ENCODE data around the gene NFATC2.
A peak's percentile ranks its signal among the peaks of the same experiment; 100 is the strongest.
"Not testable (repeated sequence)": the region's sequence is repeated elsewhere in the genome, so short reads cannot be mapped to it uniquely, and the experiment has no call there.

Gene NFATC2

DNA sequence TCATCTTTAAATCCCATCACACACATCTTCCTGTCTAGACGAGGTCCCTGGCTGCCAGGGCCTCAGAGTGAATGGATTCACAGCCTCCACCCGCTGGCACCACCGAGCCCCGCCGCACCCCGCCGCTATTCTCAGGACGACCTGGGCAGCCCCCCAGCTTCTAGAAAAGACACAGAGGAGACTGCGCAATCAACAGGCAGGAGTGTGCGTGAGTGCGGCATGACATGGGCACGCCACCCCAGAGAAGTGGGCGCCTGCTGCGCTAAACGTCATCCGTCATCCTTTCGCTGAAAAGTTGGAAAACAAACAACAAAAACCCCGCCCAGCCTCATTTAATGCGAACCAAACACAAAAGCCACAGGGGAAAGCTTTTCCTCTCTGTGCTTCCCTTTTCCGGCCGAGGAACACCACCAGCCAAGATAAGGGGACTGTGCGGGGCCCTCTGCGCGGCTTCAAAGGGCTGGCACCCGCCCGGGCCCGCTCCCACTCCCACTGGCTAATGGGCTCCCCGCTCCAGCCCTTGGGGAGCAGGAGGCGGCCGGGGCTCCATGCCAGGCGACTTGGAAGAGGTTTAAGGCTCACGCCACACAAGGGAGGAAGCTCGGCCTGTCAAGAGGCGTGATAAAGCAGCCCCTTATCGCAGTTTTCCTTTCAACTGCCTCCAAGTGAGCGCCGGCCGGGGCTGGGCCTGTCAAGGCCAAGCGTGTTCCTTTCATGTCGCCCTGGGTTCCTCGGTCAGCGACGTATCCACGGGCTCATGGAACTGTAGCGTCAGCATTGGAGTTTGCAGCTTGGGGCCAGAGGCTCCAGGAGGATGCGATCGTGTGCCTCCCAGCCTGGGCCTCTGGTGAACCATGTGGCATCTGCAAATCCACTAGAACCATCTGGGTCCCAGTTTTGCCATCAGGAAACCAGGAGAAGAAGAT, 50.1 kb downstream of the NFATC2 start:
- DNase-seq: no peak

DNA sequence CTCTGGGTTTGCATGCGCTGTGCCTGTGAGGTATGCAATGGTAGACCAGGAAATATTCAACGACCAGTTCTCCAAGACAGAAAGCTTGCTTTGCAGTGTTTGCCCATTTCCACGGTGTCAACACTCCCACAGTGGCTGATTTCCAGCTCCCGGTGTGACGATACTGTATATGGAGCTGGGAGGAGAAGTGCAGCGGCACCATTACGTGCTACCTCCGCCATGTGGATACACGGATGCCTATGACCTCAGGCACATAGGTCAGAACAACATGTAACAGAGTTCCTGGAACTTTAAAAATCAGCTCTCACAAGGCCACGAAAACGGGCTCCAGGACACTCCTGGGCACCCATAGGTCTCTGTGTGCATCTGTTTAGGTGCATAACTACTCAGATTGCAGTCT, 51.1 kb downstream of the NFATC2 start:
- DNase-seq: no peak

- no peak for DNase-seq
These were observed 51.9 kb downstream of the NFATC2 start for GRCh38 chr20:51490635-51491034.

DNA sequence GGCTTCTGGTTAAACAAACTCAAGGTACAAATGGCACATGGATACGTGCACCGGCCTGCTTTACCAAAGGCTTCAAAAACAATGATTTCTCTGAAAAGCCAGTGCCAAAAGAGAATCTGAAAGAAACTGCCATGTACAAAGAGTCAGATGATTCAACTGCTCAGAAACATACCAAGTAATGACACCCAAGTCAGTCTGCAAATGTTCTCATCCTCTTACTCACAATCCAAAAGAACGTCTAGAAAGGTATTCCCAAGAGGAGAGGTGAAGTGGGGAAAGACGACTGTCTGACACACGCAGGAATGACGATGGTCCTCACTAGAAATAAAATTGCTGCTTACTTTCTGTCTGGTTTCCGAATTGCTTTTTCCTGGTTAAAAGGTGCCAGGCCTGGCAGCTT, 52.9 kb downstream of the NFATC2 start:
- no peak for DNase-seq

DNA sequence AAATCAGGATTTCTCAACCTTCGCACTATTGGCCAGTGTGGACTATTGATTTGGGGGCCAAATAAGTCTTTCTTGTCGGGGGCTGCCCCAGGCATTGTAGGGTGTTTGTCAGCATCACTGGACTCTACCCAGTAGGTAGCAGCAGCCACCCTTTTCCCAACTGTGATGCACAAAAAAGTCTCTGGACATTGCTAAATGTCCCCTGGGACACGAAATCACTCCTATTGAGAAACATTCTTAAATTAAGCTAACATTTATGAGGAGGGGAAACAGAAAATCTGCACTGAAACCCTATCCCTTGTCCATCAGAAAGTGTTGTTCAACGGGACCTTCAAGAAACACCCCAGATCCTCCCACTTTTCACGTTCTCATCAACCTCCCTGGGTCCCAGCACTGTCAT, 54.2 kb downstream of the NFATC2 start:
- DNase-seq: no peak

DNA sequence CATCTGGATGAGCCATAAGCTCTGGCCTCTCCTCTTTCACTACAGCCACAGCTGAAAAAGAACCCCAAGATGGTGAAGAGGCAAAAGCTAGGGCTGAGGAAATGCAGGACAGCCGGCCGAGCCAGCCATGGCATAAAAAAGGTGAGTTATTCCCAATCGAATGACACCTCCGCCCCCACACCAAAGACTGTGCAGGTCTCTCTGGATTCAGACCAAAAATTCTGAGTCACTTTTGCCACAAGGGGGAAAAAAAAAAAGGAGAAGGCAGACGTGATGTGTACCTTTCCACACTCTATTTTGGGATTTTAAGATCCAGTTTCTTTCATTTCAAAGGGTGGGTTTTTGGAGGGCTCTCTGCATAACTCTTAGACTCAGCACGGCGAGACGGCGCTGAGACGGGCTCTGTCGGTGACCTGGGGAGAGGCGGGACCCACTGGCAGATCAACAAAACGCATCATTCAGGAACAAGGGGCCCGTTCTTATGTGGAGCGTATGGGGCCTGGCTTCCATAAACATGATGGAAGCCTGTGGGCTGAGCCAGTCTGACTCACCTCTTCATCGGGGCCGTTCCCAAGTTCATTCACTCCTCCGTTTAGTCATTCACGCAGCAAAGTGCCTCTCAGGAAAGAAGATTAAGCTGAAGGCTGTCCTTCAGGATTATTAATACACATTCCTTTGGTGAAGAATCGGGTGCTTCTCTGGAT, 54.8 kb downstream of the NFATC2 start:
- peak; percentile 29 for DNase-seq

DNA sequence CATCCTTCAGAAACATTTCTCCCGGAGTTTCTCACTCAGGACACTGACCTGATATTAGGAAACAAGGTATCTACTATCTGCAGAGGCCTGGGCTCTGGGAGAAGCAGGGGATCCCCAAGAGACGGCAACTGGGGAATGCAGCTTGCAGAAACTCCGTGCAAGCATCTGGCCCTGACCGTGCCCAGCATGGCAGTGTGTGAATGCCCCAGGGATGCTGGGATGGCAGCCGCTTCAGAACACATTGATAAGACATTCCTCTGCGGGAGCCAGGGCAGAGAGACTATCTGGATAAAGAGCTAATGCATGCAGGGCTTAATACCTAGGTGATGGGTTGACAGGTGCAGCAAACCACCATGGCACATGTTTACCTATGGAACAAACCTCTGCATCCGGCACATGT, 55.4 kb downstream of the NFATC2 start:
- no peak for DNase-seq

- no peak for DNase-seq
These were observed 56.1 kb downstream of the NFATC2 start for GRCh38 chr20:51486197-51487005.

GRCh38 chr20:51484831-51485230, 57.7 kb downstream of the NFATC2 start:
- no peak for DNase-seq

GRCh38 chr20:51484141-51484815, 58.2 kb downstream of the NFATC2 start:
- no peak for DNase-seq

DNA sequence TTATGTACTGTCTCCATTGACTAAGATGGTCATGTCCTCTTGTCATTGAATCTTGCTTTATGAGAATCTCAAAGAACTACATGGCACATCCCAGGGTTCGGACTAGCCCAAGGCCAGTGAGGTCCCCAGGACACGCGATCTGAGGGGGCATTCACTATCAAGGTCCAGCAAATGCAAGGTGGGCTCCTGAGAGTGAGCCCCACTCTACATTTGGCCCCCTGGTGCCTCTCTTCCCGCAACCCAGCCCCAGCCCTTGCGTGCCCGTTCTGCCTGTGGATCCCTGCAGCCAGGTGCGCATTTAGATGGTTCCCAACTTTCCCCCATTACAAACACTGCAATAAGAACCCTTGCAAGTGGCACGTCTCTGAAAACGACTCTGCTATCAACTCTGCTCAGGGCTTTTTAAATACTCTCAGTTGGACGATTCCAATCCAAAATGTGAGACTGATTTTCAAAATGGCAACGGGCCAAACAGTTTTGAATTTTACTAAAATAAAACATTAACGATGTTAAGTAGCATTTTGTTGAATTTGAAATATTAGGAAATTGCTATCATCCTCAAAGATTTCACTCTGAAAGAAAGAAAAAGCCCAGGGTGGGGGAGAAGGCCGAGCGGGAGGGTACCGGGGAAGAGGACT, 59.6 kb downstream of the NFATC2 start:
- DNase-seq: no peak

- no peak for DNase-seq
These were observed 61.1 kb downstream of the NFATC2 start for GRCh38 chr20:51481341-51481914.

DNA sequence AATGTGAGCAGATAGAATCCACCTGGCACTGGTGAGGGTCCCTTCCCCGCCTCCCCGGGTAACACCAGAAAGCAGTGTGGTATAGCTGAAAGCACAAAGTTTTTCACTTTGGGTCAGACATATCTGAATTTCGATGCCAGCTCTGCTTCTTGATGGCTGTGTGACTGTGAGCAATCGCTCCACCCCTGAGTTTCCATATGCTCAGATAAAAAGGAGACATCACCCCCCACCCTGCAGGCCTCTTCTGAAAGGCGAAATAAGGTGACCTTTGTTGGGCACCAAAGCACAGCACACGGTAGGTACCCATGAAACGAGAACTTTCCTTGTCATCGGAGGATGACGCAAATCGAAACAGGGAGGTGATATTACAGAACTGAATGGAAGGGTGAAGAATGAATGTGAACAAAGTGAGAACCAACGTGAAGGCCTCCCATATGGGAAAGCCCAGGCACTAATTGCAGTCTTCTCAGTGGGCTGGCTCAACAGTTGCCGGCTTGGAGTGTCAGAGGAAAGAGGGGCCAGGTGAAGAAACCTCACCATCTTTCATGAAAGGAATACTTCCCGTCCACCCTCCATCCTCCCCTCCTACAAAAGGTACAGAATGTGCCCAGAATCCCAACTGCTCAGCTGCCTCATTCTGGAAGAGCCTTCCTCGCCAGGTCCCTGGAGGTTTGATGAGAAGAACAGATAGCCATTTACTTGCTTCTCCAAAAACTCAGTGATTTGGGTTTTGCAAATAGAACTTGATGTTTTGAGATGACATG, 61.8 kb downstream of the NFATC2 start:
- no peak for DNase-seq

DNA sequence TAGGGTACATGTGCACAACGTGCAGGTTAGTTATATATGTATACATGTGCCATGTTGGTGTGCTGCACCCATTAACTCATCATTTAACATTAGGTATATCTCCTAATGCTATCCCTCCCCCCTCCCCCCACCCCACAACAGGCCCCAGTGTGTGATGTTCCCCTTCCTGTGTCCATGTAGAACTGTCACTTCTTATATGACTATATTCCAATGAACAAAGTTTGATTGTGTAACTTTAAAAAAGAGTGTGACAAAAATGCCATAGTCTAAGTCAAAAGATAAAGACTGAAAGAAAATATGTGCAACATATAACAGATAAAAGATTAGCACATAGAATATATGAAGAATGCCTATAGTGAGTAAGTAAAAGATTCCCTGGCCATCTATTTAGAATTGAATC, 66.4 kb downstream of the NFATC2 start:
- DNase-seq: not testable (repeated sequence)

GRCh38 chr20:51473771-51474170, 68.7 kb downstream of the NFATC2 start:
- DNase-seq: no peak

- DNase-seq: no peak
These were observed 69.3 kb downstream of the NFATC2 start for GRCh38 chr20:51473256-51473655.

DNA sequence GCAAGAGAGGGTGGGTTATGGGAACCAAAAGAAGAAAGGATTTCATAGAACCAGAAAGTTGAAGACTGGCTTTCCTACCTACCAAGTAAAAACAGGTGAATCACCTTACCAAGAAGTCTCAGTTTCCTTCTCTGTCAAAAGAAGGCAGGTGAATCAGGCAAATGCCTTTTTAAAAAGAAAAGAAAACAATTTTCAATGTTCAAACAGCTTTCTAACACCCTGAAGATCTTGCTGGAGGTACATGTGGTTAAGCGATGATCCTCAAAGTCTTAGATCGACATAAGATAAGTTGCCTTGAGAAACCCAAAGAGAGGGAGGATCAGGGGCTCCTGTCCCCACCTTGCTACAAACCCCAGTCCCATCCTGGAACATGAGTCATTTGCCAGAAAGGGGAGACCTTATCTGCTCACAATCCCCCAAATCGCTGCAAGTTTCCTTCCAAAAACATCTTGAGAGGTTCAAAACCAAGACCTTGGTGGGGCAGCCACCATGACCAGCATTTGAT, 71.6 kb downstream of the NFATC2 start:
- DNase-seq: no peak

DNA sequence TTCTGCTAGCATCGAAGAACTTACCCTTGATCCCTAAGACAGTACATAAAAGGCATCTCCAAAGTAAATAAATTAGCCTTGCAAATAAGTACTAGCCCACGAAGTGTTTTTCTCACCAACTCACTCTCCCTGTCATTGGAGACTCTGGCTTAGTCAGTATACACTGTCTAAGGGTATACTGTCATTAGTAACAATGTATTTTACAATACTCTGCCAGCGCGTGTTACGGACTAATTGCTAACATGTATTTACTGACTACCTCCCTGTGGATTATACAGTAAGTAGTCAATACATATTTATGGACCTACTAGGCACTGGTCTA, 72.1 kb downstream of the NFATC2 start:
- DNase-seq: no peak

- DNase-seq: no peak
These were observed 72.7 kb downstream of the NFATC2 start for GRCh38 chr20:51469578-51470498.

DNA sequence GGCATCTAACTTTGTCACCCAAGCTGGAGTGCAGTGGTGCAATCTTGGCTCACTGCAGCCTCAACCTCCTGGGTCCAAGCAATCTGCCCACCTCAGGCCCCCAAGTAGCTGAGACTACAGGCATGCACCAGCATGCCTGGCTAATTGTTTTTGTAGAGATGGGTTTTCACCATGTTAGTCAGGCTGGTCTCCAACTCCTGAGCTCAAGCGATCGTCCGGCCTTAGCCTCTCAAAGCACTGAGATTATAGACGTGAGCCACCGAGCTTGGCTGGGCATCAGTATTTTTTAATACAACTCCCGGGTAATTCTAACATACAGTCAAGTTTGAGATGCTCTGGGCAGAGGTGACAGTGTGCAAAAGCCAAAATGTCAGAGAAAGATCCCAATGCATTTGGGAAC, 73.5 kb downstream of the NFATC2 start:
- no peak for DNase-seq
